Bronchial epithelial cell (primary cell): ENCODE results near the gene ZNF391. TPM values are rescaled to one million over a fixed set of nuclear protein-coding genes. Genes with fewer than 3 reads are reported as not detected.
"Not testable (repeated sequence)": the region's sequence is repeated elsewhere in the genome, so short reads cannot be mapped to it uniquely, and the experiment has no call there.

Experiments used
- DNase-seq: peaks from one replicate; pipeline ENCODE4 v3.0.0-alpha.2; 2010; ENCODE audit warnings: low read depth
- FAIRE-seq: peaks from 2 replicates; lab custom pipeline; 2011; peaks lifted over from hg19 to GRCh38; lab: Jason Lieb, UNC
- H3K27me3 ChIP-seq: 2 replicates; pipeline ENCODE4 v1.5.1; 2011; ENCODE audit warnings: low read length; ENCODE audit not compliant: control insufficient read depth, insufficient read depth
- H3K36me3 ChIP-seq: 2 replicates; pipeline ENCODE4 v1.5.1; 2011; ENCODE audit warnings: low read length; ENCODE audit not compliant: control insufficient read depth, insufficient read depth
- H3K4me3 ChIP-seq: 2 replicates; pipeline ENCODE4 v1.5.1; 2011; ENCODE audit warnings: mild to moderate bottlenecking, low read depth, low read length, control low read depth
- total RNA-seq: library from RNA; depleted of rRNA; stranded (reverse); fragments of >200 nt; gene quantifications from 2 replicates; pipeline ENCODE4 v1.2.1, GENCODE V29; 2014
- TF ChIP-seq, protein P1 (sequence below): IDR thresholded peaks from 2 replicates; pipeline ENCODE4 v1.5.1; 2011; ENCODE audit warnings: mild to moderate bottlenecking, moderate library complexity, low read length, control low read depth, inconsistent platforms; ENCODE audit not compliant: insufficient read depth, severe bottlenecking

ZNF391 gene
- total RNA-seq, 1 donor from 2014 or later = 0.53 TPM

DNA sequence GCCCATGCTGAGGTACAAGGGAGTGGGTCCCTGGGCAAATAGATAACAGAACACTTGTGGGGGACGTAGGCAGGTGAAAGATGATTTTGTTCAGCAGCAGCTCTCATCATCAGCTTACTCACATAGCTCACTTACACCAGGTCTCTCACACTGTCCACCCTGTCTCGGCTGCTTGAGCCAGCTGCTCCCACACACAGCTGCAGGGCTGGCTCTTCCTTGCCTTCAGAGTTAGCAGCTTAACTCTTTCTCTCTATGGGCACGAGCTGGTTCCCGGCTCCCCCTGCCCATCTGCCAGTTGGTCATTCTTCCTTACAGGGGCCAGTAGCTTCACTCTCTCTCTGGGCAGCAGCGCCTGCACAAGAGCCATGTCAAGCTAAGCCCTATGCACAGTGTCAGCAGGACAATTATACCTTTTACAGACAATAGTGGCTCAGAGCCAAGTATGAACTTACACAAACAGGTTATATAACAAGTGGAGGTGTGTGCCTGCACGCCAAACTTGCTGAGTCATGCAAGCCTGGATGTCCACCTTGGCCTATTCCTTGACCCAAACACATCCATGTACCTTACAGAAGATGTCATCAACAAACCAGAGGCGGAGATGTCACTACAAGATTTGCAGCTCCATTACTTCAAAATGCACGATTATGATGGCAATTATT is 18.7 kb downstream of the ZNF391 start:
- Histone ChIP-seq H3K4me3 (no peak overlapping the region), H3K36me3 (no peaks in the 10 kb centered on the region), H3K27me3 (no peaks in the 10 kb centered on the region)
- FAIRE-seq = no peak
- DNase-seq = no peak
- TF ChIP-seq, protein P1, sequence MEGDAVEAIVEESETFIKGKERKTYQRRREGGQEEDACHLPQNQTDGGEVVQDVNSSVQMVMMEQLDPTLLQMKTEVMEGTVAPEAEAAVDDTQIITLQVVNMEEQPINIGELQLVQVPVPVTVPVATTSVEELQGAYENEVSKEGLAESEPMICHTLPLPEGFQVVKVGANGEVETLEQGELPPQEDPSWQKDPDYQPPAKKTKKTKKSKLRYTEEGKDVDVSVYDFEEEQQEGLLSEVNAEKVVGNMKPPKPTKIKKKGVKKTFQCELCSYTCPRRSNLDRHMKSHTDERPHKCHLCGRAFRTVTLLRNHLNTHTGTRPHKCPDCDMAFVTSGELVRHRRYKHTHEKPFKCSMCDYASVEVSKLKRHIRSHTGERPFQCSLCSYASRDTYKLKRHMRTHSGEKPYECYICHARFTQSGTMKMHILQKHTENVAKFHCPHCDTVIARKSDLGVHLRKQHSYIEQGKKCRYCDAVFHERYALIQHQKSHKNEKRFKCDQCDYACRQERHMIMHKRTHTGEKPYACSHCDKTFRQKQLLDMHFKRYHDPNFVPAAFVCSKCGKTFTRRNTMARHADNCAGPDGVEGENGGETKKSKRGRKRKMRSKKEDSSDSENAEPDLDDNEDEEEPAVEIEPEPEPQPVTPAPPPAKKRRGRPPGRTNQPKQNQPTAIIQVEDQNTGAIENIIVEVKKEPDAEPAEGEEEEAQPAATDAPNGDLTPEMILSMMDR = no peak

DNA sequence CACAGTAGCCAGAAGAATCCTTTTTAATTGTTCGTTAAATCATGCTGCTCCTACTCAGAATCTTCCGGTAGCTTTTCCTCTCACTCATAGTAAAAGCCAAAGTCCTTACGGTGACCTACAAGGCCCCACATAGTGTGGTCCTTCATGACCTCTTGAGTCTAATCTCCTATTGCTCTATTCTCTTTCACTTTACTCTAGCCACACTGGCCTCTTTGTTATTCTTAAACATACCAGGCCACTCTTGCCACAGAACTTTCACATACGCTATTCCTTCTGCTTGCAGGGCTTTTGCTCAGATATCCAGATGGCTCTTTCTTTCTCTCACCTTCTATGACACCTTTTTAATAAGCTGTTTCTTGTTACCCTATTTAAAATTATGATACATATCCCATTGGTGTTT is 25.7 kb downstream of the ZNF391 start:
- no peaks in the 10 kb centered on the region for H3K36me3 ChIP-seq
- H3K4me3 ChIP-seq = no peak overlapping the region
- FAIRE-seq (no peak), DNase-seq (no peak)
- TF ChIP-seq, protein P1 = no peak
- H3K27me3 ChIP-seq = no peaks in the 10 kb centered on the region

DNA sequence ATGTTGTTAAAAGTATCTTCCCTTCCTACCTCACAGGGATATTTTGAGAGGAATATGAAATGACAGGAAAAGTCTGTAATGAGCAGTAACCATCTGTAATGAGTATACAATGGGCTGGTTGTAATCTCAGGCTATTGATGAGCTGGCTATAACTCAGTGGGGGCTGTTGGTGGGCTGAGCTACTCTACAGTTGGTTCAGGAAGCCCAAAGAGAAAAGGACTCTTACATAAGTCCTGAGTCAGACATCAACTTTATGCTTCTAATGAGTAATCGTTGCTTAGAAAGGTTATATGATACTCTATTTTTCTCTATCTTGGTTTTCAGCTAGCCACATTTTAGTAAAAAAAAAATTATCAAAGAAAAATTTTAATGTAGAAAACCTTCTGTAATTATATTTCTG is 26.4 kb downstream of the ZNF391 start:
- no peak for FAIRE-seq
- Histone ChIP-seq H3K36me3 (no peaks in the 10 kb centered on the region), H3K4me3 (no peak overlapping the region), H3K27me3 (no peaks in the 10 kb centered on the region)
- TF ChIP-seq, protein P1 = no peak
- peak; percentile 59 for DNase-seq

DNA sequence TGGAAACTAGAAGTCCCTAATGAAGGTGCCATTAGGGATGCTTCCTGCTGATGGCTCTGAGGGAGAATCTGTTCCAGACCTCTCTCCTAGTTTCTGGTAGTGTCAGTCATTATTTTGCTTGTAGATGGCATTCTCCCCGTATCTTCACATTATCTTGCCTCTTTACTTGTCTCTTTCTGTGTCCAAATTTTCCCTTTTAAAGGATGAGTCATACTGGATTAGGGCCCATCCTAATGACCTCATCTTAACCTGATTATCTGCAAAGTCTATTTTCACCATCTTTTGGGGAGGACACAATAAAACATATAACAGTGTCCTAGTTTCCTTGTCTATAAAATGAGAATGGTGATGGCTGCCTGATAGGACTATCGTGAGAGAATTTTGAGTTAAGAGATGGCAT is 27.3 kb downstream of the ZNF391 start:
- FAIRE-seq = no peak
- TF ChIP-seq, protein P1 = no peak
- no peaks in the 10 kb centered on the region for H3K27me3 ChIP-seq
- no peak for DNase-seq
- no peak overlapping the region for H3K4me3 ChIP-seq
- no peaks in the 10 kb centered on the region for H3K36me3 ChIP-seq

DNA sequence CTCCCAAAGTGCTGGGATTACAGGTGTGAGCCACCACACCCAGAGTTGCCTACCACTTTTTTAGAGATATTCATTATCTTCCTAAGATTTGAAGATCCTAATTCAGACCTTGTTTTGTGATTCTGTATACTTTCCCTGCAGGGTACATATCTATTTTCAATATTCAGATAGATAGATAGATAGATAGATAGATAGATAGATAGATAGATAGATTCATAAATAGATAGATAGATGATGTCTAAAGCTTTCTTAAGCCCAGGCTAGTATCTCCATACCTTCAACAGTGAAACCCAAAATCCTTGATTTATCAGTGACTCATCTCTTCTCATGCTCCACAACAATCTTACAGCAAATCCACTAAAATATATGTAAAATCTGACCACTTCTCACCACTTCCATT is 30.8 kb downstream of the ZNF391 start:
- Histone ChIP-seq H3K36me3 (no peaks in the 10 kb centered on the region), H3K27me3 (no peaks in the 10 kb centered on the region), H3K4me3 (no peak overlapping the region)
- FAIRE-seq (no peak), DNase-seq (no peak)
- TF ChIP-seq, protein P1 = no peak

DNA sequence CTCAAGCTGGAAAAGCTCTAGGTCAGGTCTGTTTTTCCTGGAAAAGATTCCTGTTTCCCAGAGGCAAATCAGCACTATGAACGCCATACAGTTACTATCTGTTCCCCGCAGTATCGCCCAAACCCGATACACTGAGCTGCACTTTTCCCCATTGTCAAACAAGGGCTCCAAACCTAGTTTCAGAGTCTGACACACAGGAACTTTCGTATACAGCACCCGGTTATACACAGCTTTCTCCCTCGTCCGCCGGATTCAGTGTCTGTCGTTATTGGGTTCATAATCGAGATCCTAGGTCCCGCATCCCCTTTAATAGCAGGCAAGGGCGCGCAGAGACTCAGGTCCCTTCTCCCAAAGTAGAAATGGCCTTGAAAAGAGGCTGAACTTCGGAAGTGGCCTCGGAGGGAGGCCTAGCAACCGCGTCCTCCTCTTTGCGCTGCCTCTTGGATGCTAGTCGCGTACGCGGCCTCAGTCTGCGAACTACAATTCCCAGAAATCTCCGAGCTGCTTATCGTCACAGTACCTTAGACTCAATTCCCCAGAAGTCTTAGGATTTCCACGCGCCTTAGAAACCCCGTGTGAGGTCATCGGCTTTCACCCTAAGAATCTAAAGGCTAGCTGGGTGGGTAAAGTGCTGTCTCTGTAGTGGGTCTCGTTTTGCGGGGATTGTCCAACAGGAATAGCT is 34.2 kb downstream of the ZNF391 start:
- FAIRE-seq = no peak
- TF ChIP-seq, protein P1 = no peak

DNA sequence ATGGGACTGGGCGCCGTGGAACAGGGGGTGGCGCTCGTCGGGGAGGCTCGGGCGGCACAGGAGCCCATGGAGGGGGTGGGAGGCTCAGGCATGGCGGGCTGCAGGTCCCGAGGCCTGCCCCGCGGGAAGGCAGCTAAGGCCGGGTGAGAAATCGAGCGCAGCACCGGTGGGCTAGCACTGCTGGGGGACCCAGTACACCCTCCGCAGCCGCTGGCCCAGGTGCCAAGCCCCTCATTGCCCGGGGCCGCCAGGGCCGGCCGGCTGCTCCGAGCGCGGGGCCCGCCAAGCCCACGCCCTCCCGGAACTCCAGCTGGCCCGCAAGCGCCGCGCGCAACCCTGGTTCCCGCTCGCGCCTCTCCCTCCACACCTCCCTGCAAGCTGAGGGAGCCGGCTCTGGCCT is 36.3 kb downstream of the ZNF391 start:
- not testable (repeated sequence) for FAIRE-seq, DNase-seq, H3K4me3 ChIP-seq, H3K27me3 ChIP-seq, H3K36me3 ChIP-seq

More for the DNA sequence above, 34.2 kb downstream of the ZNF391 start:
- Histone ChIP-seq H3K4me3 (no peak overlapping the region), H3K36me3 (no peaks in the 10 kb centered on the region), H3K27me3 (no peaks in the 10 kb centered on the region)
- DNase-seq = no peak
